Astrocyte (in vitro differentiated cells and primary cell): ENCODE data around the gene LRRC17. TPM values are rescaled to one million over a fixed set of nuclear protein-coding genes. Genes with fewer than 3 reads are reported as not detected.
"Not testable (repeated sequence)": the region's sequence is repeated elsewhere in the genome, so short reads cannot be mapped to it uniquely, and the experiment has no call there.

Source experiments
- DNase-seq: peaks from one replicate; pipeline ENCODE4 v3.0.0-alpha.2; 2010; ENCODE audit warnings: low read depth
- FAIRE-seq: peaks from 2 replicates; lab custom pipeline; 2011; peaks lifted over from hg19 to GRCh38; lab: Jason Lieb, UNC
- H2AFZ ChIP-seq: 2 replicates; pipeline ENCODE4 v1.6.0; 2012; ENCODE audit warnings: low read depth, low read length, inconsistent platforms
- H3K27ac ChIP-seq: 2 replicates; pipeline ENCODE4 v1.5.1; 2011; ENCODE audit warnings: low read depth, low read length, inconsistent platforms
- H3K27me3 ChIP-seq: 2 replicates; pipeline ENCODE4 v1.6.0; 2011; ENCODE audit warnings: low read length, inconsistent platforms; ENCODE audit not compliant: insufficient read depth
- H3K36me3 ChIP-seq: 2 replicates; pipeline ENCODE4 v1.5.1; 2011; ENCODE audit warnings: low read length, inconsistent platforms; ENCODE audit not compliant: insufficient read depth
- H3K4me1 ChIP-seq: 2 replicates; pipeline ENCODE4 v1.5.1; 2011; ENCODE audit warnings: low read length, inconsistent platforms; ENCODE audit not compliant: insufficient read depth
- H3K4me2 ChIP-seq: 2 replicates; pipeline ENCODE4 v1.6.0; 2012; ENCODE audit warnings: low read length, inconsistent platforms
- H3K4me3 ChIP-seq: 2 replicates; pipeline ENCODE4 v1.5.1; 2011; ENCODE audit warnings: low read depth, mild to moderate bottlenecking, low read length, inconsistent platforms; ENCODE audit not compliant: insufficient read depth
- H3K79me2 ChIP-seq: 2 replicates; pipeline ENCODE4 v1.6.0; 2012; ENCODE audit warnings: mild to moderate bottlenecking, low read length, inconsistent platforms; ENCODE audit not compliant: insufficient read depth
- H3K9ac ChIP-seq: 2 replicates; pipeline ENCODE4 v1.6.0; 2012; ENCODE audit warnings: mild to moderate bottlenecking, low read length, inconsistent platforms
- H3K9me3 ChIP-seq: 2 replicates; pipeline ENCODE4 v1.5.1; 2012; ENCODE audit warnings: low read depth, mild to moderate bottlenecking, low read length, inconsistent platforms; ENCODE audit not compliant: insufficient read depth
- H4K20me1 ChIP-seq: 2 replicates; pipeline ENCODE4 v1.6.0; 2012; ENCODE audit warnings: low read length, inconsistent platforms; ENCODE audit not compliant: insufficient read depth
- H3K27ac Mint-ChIP-seq: one replicate; pipeline ENCODE4 v1.8.0; 2021; ENCODE audit warnings: mild to moderate bottlenecking, mixed read lengths; ENCODE audit not compliant: unreplicated experiment
- H3K27me3 Mint-ChIP-seq: one replicate; pipeline ENCODE4 v1.8.0; 2021; ENCODE audit warnings: low read depth, mixed read lengths; ENCODE audit not compliant: unreplicated experiment
- H3K36me3 Mint-ChIP-seq: one replicate; pipeline ENCODE4 v1.8.0; 2021; ENCODE audit warnings: low read depth, mixed read lengths; ENCODE audit not compliant: unreplicated experiment
- H3K4me1 Mint-ChIP-seq: one replicate; pipeline ENCODE4 v1.8.0; 2021; ENCODE audit warnings: low read depth, mixed read lengths; ENCODE audit not compliant: unreplicated experiment
- H3K4me3 Mint-ChIP-seq: one replicate; pipeline ENCODE4 v1.8.0; 2021; ENCODE audit warnings: mild to moderate bottlenecking, moderate library complexity, mixed read lengths; ENCODE audit not compliant: unreplicated experiment
- H3K9me3 Mint-ChIP-seq: one replicate; pipeline ENCODE4 v1.8.0; 2021; ENCODE audit warnings: mild to moderate bottlenecking, mixed read lengths; ENCODE audit not compliant: unreplicated experiment
- CTCF ChIP-seq: IDR thresholded peaks from 2 replicates; pipeline ENCODE4 v1.5.1; 2011; ENCODE audit warnings: low read depth, mild to moderate bottlenecking, inconsistent platforms, low read length, moderate library complexity; ENCODE audit not compliant: insufficient read depth
- EZH2 ChIP-seq: IDR thresholded peaks from 2 replicates; pipeline ENCODE4 v1.6.1; 2012; ENCODE audit warnings: mild to moderate bottlenecking, low read length, inconsistent platforms; ENCODE audit not compliant: insufficient read depth
- total RNA-seq: library from RNA; stranded (reverse); gene quantifications from 2 replicates; pipeline ENCODE4 v1.2.1, GENCODE V29; 2021

The LRRC17 gene
- total RNA-seq, 1 donor from 2014 or later, result 63.4 TPM

- FAIRE-seq (no peak), DNase-seq (no peak)
- H3K9me3 ChIP-seq, result no peaks in the 10 kb centered on the region
- H3K4me3 ChIP-seq, result no peak overlapping the region
- H3K4me1 ChIP-seq, result peaks cover 5% of the 10 kb centered on the region
- H3K9ac ChIP-seq, result no peak overlapping the region
- Mint-ChIP-seq H3K4me1 (peaks cover 10% of the 10 kb centered on the region), H3K27ac (no peak overlapping the region), H3K27me3 (no peaks in the 10 kb centered on the region), H3K9me3 (peaks cover 1% of the 10 kb centered on the region), H3K36me3 (no peaks in the 10 kb centered on the region), H3K4me3 (no peak overlapping the region)
- H3K27ac ChIP-seq, result no peak overlapping the region
- no peaks in the 10 kb centered on the region for H3K27me3 ChIP-seq
- H4K20me1 ChIP-seq, result no peaks in the 10 kb centered on the region
- no peaks in the 10 kb centered on the region for H3K36me3 ChIP-seq
- H2AFZ ChIP-seq, result no peak overlapping the region
- H3K79me2 ChIP-seq, result no peaks in the 10 kb centered on the region
- TF ChIP-seq EZH2, result no peak
- TF ChIP-seq CTCF, result no peak
- H3K4me2 ChIP-seq, result no peak overlapping the region
Observed at GRCh38 chr7:102897211-102897631, 15.6 kb upstream of the LRRC17 start.

- H3K4me3 Mint-ChIP-seq, result no peak overlapping the region
- H3K36me3 Mint-ChIP-seq, result no peaks in the 10 kb centered on the region
- no peak overlapping the region for H3K27ac ChIP-seq
- FAIRE-seq, result no peak
- no peak overlapping the region for H3K27ac Mint-ChIP-seq
- H3K4me1 ChIP-seq, result peaks cover 1% of the 10 kb centered on the region
- H3K27me3 ChIP-seq, result no peaks in the 10 kb centered on the region
- H3K27me3 Mint-ChIP-seq, result no peaks in the 10 kb centered on the region
- no peak overlapping the region for H2AFZ ChIP-seq
- TF ChIP-seq EZH2, result no peak
- no peak for TF ChIP-seq CTCF
- H3K4me3 ChIP-seq, result no peak overlapping the region
- H3K36me3 ChIP-seq, result no peaks in the 10 kb centered on the region
- no peaks in the 10 kb centered on the region for H3K9me3 ChIP-seq
- H3K79me2 ChIP-seq, result no peaks in the 10 kb centered on the region
- peaks cover 1% of the 10 kb centered on the region for H3K9me3 Mint-ChIP-seq
- no peak overlapping the region for H3K4me2 ChIP-seq
- H4K20me1 ChIP-seq, result no peaks in the 10 kb centered on the region
- peaks cover 10% of the 10 kb centered on the region for H3K4me1 Mint-ChIP-seq
- DNase-seq, result no peak
- no peak overlapping the region for H3K9ac ChIP-seq
Observed at GRCh38 chr7:102897856-102898531, 14.8 kb upstream of the LRRC17 start.

GRCh38 chr7:102898532-102898859 lies 14.3 kb upstream of the LRRC17 start:
- H3K9me3 ChIP-seq, result no peaks in the 10 kb centered on the region
- H3K4me1 ChIP-seq, result no peaks in the 10 kb centered on the region
- no peak for TF ChIP-seq EZH2
- TF ChIP-seq CTCF, result no peak
- no peak overlapping the region for H2AFZ ChIP-seq
- no peaks in the 10 kb centered on the region for H3K36me3 Mint-ChIP-seq
- H3K4me1 Mint-ChIP-seq, result peaks cover 10% of the 10 kb centered on the region
- no peaks in the 10 kb centered on the region for H4K20me1 ChIP-seq
- H3K27me3 ChIP-seq, result no peaks in the 10 kb centered on the region
- no peak for DNase-seq
- H3K36me3 ChIP-seq, result no peaks in the 10 kb centered on the region
- H3K9ac ChIP-seq, result no peak overlapping the region
- no peak for FAIRE-seq
- H3K4me3 Mint-ChIP-seq, result no peak overlapping the region
- H3K27ac ChIP-seq, result no peak overlapping the region
- H3K27me3 Mint-ChIP-seq, result no peaks in the 10 kb centered on the region
- H3K27ac Mint-ChIP-seq, result no peak overlapping the region
- no peaks in the 10 kb centered on the region for H3K79me2 ChIP-seq
- peaks cover 3% of the 10 kb centered on the region for H3K9me3 Mint-ChIP-seq
- H3K4me2 ChIP-seq, result no peak overlapping the region
- no peak overlapping the region for H3K4me3 ChIP-seq

GRCh38 chr7:102902052-102902451 lies 10.7 kb upstream of the LRRC17 start:
- not testable (repeated sequence) for H3K27ac ChIP-seq, H3K36me3 ChIP-seq, H3K27me3 ChIP-seq, H2AFZ ChIP-seq, H3K9me3 Mint-ChIP-seq, H3K79me2 ChIP-seq, H3K4me1 ChIP-seq, H3K4me2 ChIP-seq, H4K20me1 ChIP-seq, DNase-seq, H3K36me3 Mint-ChIP-seq, H3K27me3 Mint-ChIP-seq, H3K4me3 Mint-ChIP-seq, H3K4me3 ChIP-seq, FAIRE-seq, H3K4me1 Mint-ChIP-seq, H3K9ac ChIP-seq, H3K27ac Mint-ChIP-seq, H3K9me3 ChIP-seq
